ENCODE results near the gene CDC14B.

DNA sequence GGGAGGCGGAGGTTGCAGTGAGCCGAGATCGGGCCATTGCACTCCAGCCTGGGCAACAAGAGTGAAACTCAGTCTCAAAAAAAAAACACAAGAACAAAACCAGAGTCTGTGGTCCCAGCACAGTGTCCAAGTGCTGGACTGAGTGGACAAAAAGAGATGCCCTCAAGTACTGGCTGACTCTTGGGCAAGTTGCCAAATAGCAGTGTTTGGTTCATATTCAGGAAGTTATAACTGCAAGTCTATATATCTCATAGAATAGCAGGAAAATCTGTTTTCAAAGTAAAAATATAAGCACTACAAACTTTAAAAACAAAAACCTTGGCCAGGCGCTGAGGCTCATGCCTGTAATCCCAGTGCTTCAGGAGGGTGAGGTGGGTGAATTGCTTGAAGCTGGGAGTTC lies 162.4 kb downstream of the CDC14B start:
- TF ChIP-seq EZH2phosphoT487 (IDR thresholded peaks at IDR 0.05), result no peak
- TF ChIP-seq, protein P1, sequence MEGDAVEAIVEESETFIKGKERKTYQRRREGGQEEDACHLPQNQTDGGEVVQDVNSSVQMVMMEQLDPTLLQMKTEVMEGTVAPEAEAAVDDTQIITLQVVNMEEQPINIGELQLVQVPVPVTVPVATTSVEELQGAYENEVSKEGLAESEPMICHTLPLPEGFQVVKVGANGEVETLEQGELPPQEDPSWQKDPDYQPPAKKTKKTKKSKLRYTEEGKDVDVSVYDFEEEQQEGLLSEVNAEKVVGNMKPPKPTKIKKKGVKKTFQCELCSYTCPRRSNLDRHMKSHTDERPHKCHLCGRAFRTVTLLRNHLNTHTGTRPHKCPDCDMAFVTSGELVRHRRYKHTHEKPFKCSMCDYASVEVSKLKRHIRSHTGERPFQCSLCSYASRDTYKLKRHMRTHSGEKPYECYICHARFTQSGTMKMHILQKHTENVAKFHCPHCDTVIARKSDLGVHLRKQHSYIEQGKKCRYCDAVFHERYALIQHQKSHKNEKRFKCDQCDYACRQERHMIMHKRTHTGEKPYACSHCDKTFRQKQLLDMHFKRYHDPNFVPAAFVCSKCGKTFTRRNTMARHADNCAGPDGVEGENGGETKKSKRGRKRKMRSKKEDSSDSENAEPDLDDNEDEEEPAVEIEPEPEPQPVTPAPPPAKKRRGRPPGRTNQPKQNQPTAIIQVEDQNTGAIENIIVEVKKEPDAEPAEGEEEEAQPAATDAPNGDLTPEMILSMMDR (IDR thresholded peaks at IDR 0.05), result no peak
- no peak for TF ChIP-seq EZH2 (IDR thresholded peaks at IDR 0.05)
